GM10847 (cell line): ENCODE results near the gene PHACTR3.

ENCODE experiments used
- POLR2A ChIP-seq: IDR thresholded peaks from 2 replicates; pipeline ENCODE4 v1.6.1; 2011; ENCODE audit not compliant: insufficient read length; ENCODE audit errors: extremely low read depth

Gene PHACTR3

GRCh38 chr20:59569305-59569704, 35.0 kb upstream of the PHACTR3 start:
- TF ChIP-seq POLR2A, result no peak

GRCh38 chr20:59571151-59571550, 33.2 kb upstream of the PHACTR3 start:
- no peak for TF ChIP-seq POLR2A

- no peak for TF ChIP-seq POLR2A
Observed at GRCh38 chr20:59571551-59572314, 32.6 kb upstream of the PHACTR3 start.

GRCh38 chr20:59572515-59572914, 31.8 kb upstream of the PHACTR3 start:
- TF ChIP-seq POLR2A, result no peak

- TF ChIP-seq POLR2A, result no peak
Observed at GRCh38 chr20:59573837-59574236, 30.5 kb upstream of the PHACTR3 start.

GRCh38 chr20:59574308-59574707, 30.0 kb upstream of the PHACTR3 start:
- TF ChIP-seq POLR2A, result no peak

- no peak for TF ChIP-seq POLR2A
Observed at GRCh38 chr20:59575216-59575615, 29.1 kb upstream of the PHACTR3 start.

- TF ChIP-seq POLR2A, result no peak
Observed at GRCh38 chr20:59575653-59576052, 28.7 kb upstream of the PHACTR3 start.

GRCh38 chr20:59576216-59576953, 28.0 kb upstream of the PHACTR3 start:
- TF ChIP-seq POLR2A, result no peak

- TF ChIP-seq POLR2A, result no peak
Observed at GRCh38 chr20:59577037-59577808, 27.1 kb upstream of the PHACTR3 start.

GRCh38 chr20:59577809-59578435, 26.4 kb upstream of the PHACTR3 start:
- no peak for TF ChIP-seq POLR2A

GRCh38 chr20:59578436-59579403, 25.6 kb upstream of the PHACTR3 start:
- TF ChIP-seq POLR2A, result no peak

GRCh38 chr20:59579404-59580145, 24.8 kb upstream of the PHACTR3 start:
- no peak for TF ChIP-seq POLR2A
